ENCODE results near the gene PLCG2. TPM values are rescaled to one million over a fixed set of nuclear protein-coding genes. Genes with fewer than 3 reads are reported as not detected.
"Not testable (repeated sequence)": the region's sequence is repeated elsewhere in the genome, so short reads cannot be mapped to it uniquely, and the experiment has no call there.

Gene PLCG2
- 8.5 and 10.9 TPM in 2 replicates for total RNA-seq

DNA sequence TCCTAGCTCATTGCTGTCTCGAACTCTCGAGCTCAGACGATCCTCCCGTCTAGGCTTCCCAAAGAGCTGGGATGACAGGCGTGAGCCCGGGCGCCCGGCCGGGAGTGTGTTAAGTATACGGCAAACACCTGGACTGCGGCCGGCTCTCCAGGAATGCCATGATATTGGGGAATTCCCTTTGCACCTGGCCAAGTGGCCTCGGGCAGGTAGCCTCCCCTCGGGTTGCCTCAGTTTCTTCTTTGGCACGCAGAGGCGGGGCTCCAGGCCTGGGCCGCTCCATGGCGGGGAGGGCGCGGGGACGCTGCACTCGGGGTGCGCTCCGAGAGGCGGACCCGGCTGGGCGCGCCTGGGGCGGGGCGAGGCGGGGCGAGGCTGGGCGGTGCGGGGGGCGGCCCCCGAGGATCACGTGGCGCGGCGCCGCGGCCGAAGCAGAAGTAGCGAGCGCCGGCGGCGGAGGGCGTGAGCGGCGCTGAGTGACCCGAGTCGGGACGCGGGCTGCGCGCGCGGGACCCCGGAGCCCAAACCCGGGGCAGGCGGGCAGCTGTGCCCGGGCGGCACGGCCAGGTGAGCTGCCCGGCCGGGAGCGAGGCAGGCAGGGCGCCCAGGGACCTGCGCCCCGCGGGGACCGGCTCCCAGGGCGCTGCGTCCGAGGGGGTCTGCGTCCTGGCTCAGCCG lies at the start of gene PLCG2:
TSS of gene PLCG2 (plus strand) at position 431 of the 675 bp plus-strand sequence. CDS start 6,699 bp downstream, outside the sequence.
- DNase-seq (ENCODE audit: low read depth in 2 of 2) = peak; percentile 62 to 73

DNA sequence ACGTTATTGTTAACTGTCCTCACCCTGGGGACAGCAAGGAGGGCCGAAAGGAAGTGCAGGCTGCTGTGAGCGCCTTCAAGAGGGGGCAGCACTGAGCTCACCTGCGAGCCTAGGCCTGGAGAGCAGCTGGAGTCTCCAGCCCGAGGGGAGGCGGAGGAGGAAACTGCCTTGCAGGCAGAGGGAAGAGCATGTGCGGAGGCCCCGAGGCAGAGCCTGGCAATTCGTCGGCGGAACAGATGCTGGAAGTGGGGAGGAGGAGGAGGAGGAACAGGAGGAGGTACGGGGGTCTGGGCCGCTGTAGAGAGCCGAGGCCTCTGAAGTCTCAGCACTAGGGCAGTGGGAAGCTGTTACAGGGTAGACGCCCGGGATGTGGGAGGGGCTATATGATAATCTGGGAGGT lies 49.6 kb upstream of the PLCG2 start:
- DNase-seq (ENCODE audit: low read depth in 2 of 2) = no peak

DNA sequence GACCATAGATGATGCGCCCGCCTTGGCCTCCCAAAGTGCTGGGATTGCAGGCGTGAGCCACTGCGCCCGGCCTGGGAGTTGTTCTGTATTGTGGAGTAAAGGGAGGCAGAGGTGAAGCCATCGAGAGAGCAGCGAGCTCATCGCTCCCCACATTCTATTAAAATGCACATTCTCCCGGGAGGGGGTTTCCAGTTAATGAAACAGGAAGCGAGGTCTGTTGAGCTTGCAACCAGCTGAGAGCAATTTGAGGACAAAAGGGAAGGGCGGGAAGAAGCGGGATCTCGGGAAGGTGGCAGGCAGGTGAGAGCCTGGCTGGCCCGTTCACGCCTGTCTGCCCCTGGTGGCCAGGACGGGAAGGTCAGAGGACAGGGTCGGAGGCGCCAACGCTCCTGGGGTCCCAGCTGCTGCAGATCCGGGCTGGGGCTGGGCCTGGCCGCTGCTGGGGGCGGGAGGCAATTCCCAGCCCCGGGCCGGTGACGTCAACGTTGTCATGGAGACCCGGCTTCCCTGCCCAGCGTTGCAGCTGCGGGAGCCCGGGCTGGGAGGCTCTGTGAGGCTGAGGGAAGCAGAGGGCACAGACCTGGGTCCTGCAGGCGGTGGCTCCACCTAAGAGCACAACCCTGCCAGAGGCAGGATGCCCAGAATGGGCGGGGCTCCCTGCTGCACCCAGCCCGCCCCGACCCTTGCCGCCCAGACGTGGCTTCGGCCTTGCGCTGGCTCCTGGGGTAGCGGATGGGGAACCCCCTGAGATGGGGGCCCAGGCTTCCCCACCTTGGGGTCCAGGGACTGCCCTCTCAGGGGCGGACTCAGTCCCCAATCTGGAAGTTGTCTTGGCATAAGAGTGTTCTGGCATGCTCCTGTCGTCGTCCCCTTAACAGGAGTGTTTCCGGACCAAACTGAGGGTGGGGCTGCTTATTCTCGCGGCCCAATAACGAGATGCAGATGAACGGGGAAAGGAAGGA lies 48.7 kb upstream of the PLCG2 start:
- DNase-seq (ENCODE audit: low read depth in 2 of 2) = peak; percentile 84 to 93

DNA sequence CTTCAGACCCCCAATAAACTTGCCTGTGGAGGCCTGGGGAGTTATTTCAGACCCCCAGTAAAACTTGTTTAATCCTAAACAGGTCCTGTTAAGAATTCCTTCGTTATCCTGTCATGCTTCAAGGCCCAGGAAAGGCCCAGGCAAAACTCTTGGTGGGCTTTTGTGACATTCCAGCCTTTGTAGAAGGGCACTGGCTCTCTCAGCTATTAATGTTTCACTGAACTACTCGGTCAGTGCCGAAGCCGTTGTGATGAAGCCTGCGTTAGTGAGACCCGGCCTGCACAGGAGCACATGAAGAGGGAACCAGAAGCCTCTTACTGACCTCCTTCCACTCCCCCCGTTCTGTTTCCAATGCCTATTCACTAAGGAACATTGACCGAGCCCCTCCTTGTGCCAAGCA lies 47.4 kb upstream of the PLCG2 start:
- DNase-seq (ENCODE audit: low read depth in 2 of 2) = no peak

DNA sequence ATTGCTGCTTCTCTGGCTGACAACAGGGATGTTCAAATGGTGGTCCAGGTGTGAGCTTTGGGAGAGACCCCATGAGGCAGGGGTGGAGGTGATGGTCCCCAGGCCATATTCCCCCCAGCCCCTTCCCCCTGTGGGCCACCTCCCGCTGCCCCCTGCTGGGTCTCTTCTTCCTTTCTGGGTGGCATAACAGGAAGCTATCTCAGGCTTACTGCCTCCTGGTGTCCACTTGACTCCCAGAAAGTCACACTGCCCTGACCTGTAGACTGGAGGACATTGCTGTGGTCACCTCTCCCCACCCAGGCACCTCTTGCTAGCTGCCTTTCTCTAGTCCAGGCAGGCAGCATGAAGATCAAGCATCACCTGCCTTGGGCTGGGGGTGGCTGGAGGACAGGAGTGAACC lies 46.4 kb upstream of the PLCG2 start:
- no peak for DNase-seq (ENCODE audit: low read depth in 2 of 2)

DNA sequence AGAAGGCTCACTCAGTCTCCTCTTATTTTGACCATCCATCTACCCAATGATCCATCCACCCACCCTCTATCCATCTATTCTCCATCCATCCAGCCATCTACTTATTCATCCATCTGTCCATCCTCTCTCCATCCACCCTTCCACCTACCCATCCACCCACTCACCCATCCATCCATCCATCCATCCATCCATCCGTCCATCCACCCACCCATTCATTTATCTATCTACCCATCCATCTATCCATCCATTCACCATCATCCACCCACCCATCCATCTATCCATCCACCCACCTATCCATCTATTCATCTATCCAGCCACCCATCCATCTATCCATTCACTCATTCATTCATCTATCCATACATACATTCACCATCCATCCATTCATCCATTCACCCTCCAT lies 45.8 kb upstream of the PLCG2 start:
- no peak for DNase-seq (ENCODE audit: low read depth in 2 of 2)

DNA sequence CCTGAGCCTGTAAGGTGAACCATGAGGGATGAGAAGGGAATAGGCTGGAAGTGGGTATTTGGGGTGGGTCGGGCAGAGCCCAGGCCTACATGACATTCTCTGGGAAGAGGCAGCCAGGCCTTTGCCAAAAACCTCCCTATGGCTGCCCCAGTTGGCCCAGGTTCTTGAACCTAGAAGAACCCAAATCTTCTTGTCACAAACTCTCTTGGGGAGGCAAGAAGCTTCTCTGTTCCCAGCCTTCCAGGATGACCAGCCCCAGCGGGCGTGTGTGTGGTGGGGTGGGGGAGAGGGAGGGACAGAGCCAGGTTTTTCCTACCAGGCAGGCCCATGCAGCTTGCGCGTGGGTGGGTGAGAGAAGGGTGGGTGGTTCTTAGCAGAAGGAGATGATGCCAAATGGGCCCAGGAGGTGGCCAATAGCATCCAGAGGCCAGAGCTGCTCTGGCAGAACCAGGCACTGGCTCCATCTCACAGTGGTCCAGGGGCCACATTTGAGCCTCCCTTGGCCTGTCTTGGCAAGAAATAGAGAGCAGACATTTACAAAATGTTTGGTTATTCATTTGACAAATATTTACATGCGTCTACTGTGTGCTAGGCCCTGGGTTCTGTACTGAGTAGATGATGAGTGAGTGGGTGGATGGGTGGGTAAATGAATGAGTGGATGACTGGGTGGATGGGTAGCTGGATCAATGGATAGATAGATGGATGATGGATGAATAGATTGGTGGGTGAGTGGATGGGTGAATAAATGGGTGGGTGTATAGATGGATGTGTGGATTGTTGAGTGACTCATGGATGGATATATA lies 44.3 kb upstream of the PLCG2 start:
- no peak for DNase-seq (ENCODE audit: low read depth in 2 of 2)

DNA sequence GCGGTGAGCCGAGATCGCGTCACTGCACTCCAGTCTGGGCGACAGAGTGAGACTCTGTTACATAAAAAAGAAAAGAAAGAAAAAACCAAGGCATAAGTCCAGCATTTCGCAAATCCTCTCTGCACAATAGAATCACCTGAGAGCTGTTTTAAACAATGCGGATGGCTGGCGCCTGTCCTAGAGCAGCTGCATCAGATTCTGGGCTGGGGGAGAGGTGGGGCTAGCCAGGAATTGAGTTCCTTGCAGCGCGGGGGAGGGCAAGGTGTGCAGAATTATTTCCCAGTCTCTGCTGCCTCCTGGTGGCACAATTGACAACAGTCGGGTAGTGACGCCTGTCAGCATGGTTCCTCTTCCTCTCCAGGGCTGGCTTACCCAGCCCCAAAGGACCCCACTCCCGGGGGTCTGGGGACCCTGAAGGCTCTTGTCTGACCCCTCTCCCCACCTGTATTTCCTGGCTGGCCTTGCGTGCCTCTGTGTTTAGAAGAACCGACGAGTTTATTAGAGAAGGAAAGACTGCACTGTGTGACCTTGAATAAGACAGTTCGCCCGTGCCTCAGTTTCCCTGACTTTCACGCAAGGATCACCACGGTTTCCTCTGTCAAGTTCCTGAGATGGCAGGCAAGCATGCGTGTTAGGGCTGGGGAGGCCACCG lies 41.1 kb upstream of the PLCG2 start:
- peak; percentile 80 to 95 for DNase-seq (ENCODE audit: low read depth in 2 of 2)

DNA sequence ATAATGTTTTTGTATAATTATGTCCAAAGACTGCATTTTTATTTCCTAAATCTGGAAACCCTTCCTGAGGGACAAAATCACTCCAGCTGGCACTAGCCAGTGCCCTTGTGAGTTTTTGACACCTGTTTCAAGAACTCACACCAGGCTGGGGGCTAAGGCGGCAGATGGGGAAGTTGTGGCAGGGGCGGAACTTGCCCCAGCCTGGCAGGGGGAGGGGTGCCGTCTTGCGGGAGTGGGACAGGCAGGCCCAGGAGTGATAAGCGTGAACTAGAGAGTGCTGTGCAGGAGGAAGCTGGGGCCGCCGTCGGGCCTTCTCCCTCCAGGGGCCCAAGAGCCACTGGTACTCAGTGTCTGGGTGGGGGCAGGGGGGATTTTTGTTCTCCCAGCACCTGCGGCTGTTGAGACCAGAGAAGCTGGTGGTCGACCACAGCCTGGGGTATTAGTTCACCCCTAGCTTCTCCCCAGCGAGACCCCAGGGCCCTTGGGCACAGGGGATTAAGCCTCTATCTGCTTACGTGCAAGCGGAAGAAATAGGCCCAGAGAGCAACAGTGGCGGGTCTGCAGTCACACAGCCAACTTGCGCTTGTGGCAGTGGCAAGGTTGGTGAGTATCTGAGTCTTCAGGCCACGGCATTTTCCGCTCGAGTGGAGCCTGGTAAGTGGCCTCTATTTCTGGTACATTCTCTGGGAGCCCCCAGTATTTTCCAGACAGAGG lies 40.2 kb upstream of the PLCG2 start:
- no peak for DNase-seq (ENCODE audit: low read depth in 2 of 2)

DNA sequence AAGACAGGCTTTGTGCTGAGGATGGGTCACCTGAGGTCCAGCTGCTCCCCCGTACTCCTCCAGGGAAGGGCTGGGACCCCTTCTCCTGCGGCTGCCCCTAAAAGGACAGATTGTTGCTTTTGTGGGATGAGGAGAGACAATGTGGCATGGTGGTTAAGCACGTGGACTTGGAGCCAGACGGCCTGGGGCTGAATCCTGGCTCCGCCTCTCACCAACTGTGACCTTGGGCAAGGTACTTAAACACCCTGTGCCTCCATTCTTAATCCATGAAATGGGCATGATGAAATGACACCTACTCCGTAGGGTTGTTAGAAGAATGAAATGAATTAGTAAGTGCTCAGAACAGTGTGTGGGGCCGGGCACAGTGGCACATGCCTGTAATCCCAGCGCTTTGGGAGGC lies 39.6 kb upstream of the PLCG2 start:
- no peak for DNase-seq (ENCODE audit: low read depth in 2 of 2)

DNA sequence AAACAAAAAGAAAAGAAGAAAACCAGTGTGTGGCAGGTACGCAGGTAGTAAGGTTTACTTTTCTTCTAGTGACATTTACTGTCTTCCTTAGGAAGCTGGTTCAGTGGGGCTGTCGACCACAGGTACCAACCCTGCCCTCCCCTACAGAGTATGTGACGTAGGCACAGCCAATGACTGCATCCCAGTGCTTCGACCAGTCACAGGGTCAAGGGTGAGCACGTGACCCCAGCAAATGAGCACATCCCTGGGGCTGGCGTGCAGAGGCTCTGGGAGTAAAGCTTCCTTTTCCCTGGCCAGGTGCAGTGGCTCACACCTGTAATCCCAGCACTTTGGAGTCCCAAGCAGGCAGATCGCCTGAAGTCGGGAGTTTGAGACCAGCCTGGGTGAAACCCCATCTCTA lies 38.9 kb upstream of the PLCG2 start:
- no peak for DNase-seq (ENCODE audit: low read depth in 2 of 2)

DNA sequence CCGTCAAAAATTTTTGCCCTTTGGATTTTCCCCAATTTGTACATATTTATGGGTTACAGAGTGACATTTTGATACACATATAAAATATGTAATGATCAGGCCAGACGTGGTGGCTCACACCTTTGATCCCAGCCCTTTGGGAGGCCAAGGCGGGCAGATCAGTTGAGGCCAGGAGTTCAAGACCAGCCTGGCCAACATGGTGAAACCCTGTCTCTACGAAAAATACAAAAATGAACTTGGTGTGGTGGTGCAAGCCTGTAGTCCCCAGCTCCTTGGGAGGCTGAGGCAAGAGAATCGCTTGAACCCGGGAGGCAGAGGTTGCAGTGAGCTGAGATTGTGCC lies 37.7 kb upstream of the PLCG2 start:
- DNase-seq (ENCODE audit: low read depth in 2 of 2) = not testable (repeated sequence)

DNA sequence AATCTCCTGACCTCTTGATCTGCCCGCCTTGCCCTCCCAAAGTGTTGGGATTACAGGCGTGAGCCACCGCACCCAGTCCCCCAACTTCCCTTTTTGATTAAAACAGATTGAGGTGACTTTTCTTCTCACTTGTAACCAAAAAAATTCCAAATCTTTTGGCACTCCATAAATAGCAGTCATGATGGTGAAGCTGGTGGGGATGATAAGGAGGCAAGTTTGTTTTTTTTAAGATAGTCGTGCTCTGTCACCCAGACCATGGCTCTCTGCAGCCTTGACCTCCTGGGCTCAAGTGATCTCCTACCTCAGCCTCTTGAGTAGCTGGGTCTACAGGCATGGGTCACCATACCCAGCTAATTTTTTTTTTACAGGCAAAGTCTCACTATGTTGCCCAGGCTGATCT lies 34.7 kb upstream of the PLCG2 start:
- no peak for DNase-seq (ENCODE audit: low read depth in 2 of 2)

DNA sequence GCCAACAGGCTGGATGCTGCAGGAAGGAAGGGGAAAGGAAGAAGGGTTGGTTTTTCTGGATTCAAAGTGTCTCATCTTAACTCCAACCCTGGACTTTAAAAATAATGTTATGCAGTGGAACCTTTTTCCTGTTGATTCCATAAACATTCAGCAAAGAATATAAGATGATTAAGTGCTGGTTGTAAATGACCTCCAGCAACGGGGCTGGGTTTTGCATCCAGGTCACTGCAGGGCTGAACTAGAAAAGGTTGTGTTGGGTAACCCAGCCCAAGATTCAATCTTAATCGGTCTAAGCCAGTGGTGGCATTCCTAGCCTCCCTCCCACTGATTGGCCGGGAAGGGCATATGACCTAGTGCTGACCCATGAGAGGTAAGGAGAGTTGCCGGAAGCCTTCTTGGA lies 34.2 kb upstream of the PLCG2 start:
- DNase-seq (ENCODE audit: low read depth in 2 of 2) = no peak

DNA sequence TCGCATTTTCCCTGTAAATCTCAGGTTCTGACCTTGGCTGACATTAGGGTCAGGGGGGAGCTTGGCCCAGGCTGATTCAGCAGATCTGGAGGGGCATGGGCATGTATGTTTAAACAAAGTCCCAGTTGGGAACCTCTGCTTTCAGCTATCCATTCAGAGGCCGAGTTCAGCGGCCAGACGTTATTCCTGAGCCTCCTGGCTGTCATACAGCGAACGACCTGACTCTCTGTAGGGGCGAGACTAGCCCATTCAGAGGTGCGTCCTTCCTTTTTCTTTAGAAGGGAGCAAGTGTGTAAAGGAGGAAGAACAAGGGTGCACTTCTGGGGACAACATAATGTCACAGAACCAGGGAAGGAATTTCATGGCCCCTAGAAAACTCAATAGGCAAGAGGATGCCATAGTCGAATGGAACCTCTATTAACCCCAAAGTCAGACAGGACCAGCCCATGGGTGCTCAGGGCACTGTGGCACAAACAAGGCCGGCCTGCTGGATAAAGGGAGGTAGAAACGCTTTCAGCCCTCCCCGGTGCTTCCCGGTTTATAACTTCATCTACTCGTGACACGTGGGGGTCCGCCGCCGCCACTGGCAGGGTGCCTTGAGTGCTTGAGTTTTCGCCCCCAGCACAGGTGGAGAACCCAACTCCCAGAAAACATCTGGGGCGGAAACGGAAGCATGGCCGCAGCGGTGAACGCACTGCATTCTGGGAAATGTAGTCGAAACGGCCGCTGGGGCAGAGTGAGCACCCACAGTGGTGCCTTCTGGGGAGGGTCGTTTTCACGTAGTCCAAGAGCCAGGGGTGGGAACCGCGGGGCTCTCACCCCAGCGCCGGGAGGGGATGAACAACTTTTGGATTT lies 33.2 kb upstream of the PLCG2 start:
- DNase-seq (ENCODE audit: low read depth in 2 of 2) = peak; percentile 48 to 68

DNA sequence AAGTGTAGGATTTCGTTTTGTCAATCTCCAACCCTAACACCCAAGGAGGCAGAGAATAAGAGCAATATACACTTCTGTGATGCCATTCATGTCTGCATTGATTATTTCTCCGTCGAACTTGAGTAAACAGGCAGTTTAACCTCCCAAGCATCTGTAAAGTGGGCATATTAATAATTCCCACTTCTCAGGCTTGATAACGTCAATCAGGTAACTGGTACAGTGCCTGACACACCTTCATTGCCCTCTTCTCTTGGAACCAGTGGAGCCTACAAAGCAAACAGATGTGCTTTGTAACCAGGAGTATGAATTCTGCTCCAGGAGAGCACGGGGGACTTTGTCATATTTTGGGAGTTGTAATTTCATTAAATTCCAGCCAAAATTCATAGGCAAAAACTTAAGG lies 32.5 kb upstream of the PLCG2 start:
- DNase-seq (ENCODE audit: low read depth in 2 of 2) = no peak

DNA sequence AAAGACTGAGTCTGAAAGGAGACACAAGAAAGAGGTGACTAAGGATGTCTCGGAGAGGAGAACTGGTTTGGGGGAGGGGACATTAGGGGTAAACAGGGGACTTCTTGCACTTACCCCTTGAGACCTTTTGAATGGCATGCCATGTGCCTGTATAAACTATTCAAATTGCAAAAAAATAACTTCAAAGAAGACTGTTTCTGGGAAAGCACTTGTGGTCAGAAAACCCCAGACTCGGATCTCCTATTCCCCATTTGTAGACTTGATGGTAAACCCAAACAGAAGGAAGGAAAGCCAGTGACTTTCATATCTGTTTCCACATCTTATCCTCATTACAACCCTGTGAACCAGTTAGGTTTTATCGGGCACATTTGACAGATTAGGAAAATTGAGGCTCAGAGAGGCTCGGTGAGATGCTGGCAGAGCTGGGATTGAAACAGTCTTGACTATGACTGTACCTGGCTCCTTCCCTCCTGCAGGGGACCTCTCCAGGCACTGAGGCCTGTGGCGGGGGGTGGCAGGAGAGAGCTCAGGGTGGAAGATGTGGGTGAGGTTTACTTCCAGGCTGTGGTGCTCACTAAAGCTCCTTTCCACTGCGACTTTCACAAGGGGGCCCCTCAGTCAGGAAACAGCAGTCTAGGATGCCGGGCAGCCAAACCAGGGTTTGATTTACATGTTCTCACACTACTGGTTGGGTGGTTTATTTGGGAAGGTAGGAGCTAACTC lies 30.5 kb upstream of the PLCG2 start:
- DNase-seq (ENCODE audit: low read depth in 2 of 2) = no peak

DNA sequence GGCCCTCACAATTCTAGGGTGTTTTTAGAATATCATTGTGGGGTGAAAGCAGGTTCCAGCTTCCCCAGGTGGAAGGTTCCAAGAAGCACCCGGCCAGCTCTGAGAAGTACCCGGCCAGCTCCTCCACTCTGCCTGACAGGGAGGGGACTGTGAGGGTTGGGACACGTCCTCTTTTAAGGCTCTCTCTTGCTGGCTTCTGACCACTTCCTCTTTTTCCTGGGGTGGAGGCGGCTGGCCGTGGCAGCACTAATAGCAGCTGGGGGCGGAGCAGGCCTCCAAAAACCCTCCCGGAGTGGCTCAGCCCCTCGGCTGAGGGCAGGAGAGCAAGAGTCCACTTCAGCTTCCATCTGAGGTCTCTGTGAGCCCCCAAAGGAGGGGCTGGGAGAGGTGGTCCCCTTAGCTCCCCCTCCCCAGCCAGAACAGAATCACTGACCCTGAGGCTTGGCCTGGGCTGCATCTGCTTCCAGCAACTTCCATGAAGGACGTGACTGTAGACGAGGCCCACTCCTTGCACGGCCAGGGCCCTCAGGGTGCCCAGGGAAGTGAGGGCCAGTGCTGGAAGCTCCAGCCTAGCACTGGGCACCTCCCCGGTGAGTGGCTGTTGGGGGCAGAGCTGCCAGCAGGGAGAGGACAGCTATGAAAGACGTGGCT lies 26.7 kb upstream of the PLCG2 start:
- peak in 1 of 2 donors; percentile 17 for DNase-seq (ENCODE audit: low read depth in 2 of 2)

DNA sequence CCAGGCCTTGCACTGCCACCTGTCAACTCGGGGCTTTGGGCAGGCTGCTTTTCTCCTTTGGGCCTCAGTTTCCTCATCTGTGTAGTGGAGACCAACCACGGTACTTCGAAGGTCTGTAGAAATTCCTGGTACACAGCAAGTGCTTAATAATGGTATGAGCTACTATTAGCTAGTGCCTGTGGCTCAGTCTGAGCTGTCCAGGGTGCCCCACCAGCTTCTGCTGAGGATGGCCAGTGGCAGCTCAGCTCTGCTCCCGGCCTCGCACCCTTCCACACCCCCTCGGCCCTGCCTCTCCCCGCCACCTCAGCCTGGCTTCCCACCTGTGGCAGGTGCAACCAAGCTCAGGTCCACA lies 26.2 kb upstream of the PLCG2 start:
- DNase-seq (ENCODE audit: low read depth in 2 of 2) = no peak
